Measurements from ENCODE around the gene AP1B1. TPM values are rescaled to one million over a fixed set of nuclear protein-coding genes. Genes with fewer than 3 reads are reported as not detected.
A peak's percentile ranks its signal among the peaks of the same experiment; 100 is the strongest.

AP1B1 gene
- polyA plus RNA-seq, 1 donor (not counting 4 experiments of a cell fraction or from before 2014, with no cell fraction given), result 55.3 TPM

DNA sequence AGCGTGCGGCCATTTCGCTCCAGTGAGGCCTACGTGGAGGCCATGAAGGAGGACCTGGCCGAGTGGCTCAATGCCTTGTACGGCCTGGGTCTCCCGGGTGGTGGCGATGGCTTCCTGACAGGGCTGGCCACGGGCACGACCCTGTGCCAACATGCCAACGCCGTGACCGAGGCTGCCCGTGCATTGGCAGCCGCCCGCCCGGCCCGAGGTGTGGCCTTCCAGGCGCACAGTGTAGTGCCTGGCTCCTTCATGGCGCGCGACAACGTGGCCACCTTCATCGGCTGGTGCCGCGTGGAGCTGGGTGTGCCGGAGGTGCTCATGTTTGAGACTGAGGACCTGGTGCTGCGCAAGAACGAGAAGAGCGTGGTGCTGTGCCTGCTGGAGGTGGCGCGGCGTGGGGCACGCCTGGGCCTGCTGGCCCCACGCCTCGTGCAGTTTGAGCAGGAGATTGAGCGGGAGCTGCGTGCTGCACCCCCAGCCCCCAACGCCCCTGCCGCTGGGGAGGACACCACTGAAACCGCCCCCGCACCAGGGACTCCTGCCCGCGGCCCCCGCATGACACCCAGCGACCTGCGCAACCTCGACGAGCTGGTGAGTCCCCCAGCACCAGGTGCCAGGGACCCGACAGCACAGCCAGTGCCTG, 80.1 kb downstream of the AP1B1 start:
- Histone ChIP-seq H3K9me3 (ENCODE audit: control insufficient read depth, low read depth, low read length) (no peaks in the 10 kb centered on the region), H3K9ac (ENCODE audit: control insufficient read depth, extremely low read depth, insufficient read depth, low read length) (peak overlapping the region; percentile 79), H4K20me1 (ENCODE audit: control insufficient read depth, extremely low read depth, insufficient read depth, low read length) (peaks cover 7% of the 10 kb centered on the region), H3K36me3 (ENCODE audit: control insufficient read depth in 2 of 2, extremely low read depth in 1 of 2, insufficient read depth in 2 of 2, low read length in 2 of 2) (peaks cover 5 to 20% of the 10 kb centered on the region in 2 experiments), H3K27me3 (ENCODE audit: control insufficient read depth, extremely low read depth, insufficient read depth, low read length) (peaks cover 3% of the 10 kb centered on the region), H3K9me1 (ENCODE audit: control insufficient read depth, extremely low read depth, insufficient read depth, low read length) (no peaks in the 10 kb centered on the region), H3K4me2 (ENCODE audit: control insufficient read depth, extremely low read depth, insufficient read depth, low read depth, low read length) (peak overlapping the region; percentile 86), H3K79me2 (ENCODE audit: control insufficient read depth, insufficient read depth, low read length) (peaks cover 24% of the 10 kb centered on the region), H3K27ac (ENCODE audit: control insufficient read depth, insufficient read depth, low read length) (peak overlapping the region; percentile 81), H2AFZ (ENCODE audit: control insufficient read depth, low read length) (peak overlapping the region; percentile 19), H3K4me3 (ENCODE audit: control insufficient read depth in 2 of 3, extremely low read depth in 1 of 3, insufficient read depth in 2 of 3, low read depth in 1 of 3, low read length in 3 of 3) (peak overlapping the region; percentile 74 to 80 (median 75)), H3K4me1 (ENCODE audit: control insufficient read depth, extremely low read depth, insufficient read depth, low read length) (peaks cover 43% of the 10 kb centered on the region)
- no peak for TF ChIP-seq EZH2 (IDR thresholded peaks at IDR 0.05; ENCODE audit: low read length)
- TF ChIP-seq, protein P1, sequence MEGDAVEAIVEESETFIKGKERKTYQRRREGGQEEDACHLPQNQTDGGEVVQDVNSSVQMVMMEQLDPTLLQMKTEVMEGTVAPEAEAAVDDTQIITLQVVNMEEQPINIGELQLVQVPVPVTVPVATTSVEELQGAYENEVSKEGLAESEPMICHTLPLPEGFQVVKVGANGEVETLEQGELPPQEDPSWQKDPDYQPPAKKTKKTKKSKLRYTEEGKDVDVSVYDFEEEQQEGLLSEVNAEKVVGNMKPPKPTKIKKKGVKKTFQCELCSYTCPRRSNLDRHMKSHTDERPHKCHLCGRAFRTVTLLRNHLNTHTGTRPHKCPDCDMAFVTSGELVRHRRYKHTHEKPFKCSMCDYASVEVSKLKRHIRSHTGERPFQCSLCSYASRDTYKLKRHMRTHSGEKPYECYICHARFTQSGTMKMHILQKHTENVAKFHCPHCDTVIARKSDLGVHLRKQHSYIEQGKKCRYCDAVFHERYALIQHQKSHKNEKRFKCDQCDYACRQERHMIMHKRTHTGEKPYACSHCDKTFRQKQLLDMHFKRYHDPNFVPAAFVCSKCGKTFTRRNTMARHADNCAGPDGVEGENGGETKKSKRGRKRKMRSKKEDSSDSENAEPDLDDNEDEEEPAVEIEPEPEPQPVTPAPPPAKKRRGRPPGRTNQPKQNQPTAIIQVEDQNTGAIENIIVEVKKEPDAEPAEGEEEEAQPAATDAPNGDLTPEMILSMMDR (optimal IDR thresholded peaks at IDR 0.05 in 1 of 3, IDR thresholded peaks at IDR 0.05 in 1 of 3, conservative IDR thresholded peaks at IDR 0.05 in 1 of 3; ENCODE audit: extremely low read depth in 1 of 3, insufficient read depth in 2 of 3, low read length in 3 of 3), result no peak
- no peak for DNase-seq (ENCODE audit: low read depth, low spot score)
- dilution Hi-C loops (cut with MboI; ENCODE audit: extremely low pct_ligation_motif_present, low sequenced_read_pairs), result no loop called here
- no peak for FAIRE-seq

DNA sequence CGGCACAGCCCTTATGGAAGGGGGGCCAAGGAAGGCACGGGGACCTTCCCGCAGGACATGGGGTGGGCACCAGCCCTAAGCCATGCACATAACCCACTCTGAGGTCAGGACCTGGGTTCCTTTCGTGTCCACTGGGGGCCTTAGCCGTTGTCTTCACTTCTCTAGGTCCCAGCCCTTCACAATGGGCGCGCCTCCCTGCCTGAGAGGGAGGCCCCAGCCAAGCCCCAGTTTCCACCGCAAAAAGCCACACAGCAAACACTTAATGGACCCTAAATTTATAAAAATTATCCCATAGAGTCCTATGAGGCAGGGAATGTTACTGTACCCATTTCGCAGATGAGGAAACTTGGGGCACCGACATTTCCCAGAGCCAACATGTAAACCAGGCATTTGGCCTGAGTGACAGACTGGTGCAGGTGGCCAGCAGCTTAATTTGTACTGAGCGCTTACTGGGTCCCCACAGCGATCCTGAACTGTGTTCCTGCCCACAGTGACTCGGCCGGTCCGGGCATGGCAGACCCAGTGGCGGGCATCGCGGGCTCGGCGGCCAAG, 80.7 kb downstream of the AP1B1 start:
- H3K27ac ChIP-seq (ENCODE audit: control insufficient read depth, insufficient read depth, low read length), result peak overlapping the region; percentile 81

More for the DNA sequence above, 80.7 kb downstream of the AP1B1 start:
- Histone ChIP-seq H3K4me2 (ENCODE audit: control insufficient read depth, extremely low read depth, insufficient read depth, low read depth, low read length) (peak overlapping the region; percentile 86), H3K36me3 (ENCODE audit: control insufficient read depth in 2 of 2, extremely low read depth in 1 of 2, insufficient read depth in 2 of 2, low read length in 2 of 2) (peaks cover 5 to 20% of the 10 kb centered on the region in 2 experiments), H3K9me1 (ENCODE audit: control insufficient read depth, extremely low read depth, insufficient read depth, low read length) (no peaks in the 10 kb centered on the region), H3K79me2 (ENCODE audit: control insufficient read depth, insufficient read depth, low read length) (peaks cover 24% of the 10 kb centered on the region), H2AFZ (ENCODE audit: control insufficient read depth, low read length) (peak overlapping the region; percentile 19), H3K9ac (ENCODE audit: control insufficient read depth, extremely low read depth, insufficient read depth, low read length) (peak overlapping the region; percentile 79), H4K20me1 (ENCODE audit: control insufficient read depth, extremely low read depth, insufficient read depth, low read length) (peaks cover 7% of the 10 kb centered on the region), H3K4me3 (ENCODE audit: control insufficient read depth in 2 of 3, extremely low read depth in 1 of 3, insufficient read depth in 2 of 3, low read depth in 1 of 3, low read length in 3 of 3) (peak overlapping the region; percentile 74 to 80 (median 75)), H3K27me3 (ENCODE audit: control insufficient read depth, extremely low read depth, insufficient read depth, low read length) (no peaks in the 10 kb centered on the region), H3K4me1 (ENCODE audit: control insufficient read depth, extremely low read depth, insufficient read depth, low read length) (peaks cover 43% of the 10 kb centered on the region), H3K9me3 (ENCODE audit: control insufficient read depth, low read depth, low read length) (no peaks in the 10 kb centered on the region)
- dilution Hi-C loops (cut with MboI; ENCODE audit: extremely low pct_ligation_motif_present, low sequenced_read_pairs), result no loop called here
- TF ChIP-seq EZH2 (IDR thresholded peaks at IDR 0.05; ENCODE audit: low read length), result no peak
- TF ChIP-seq, protein P1 (optimal IDR thresholded peaks at IDR 0.05 in 1 of 3, IDR thresholded peaks at IDR 0.05 in 1 of 3, conservative IDR thresholded peaks at IDR 0.05 in 1 of 3; ENCODE audit: extremely low read depth in 1 of 3, insufficient read depth in 2 of 3, low read length in 3 of 3), result no peak
- no peak for FAIRE-seq
- no peak for DNase-seq (ENCODE audit: low read depth, low spot score)

Measured in keratinocyte (primary cell).